ENCODE measurements around the gene B3GNT9. TPM values are rescaled to one million over a fixed set of nuclear protein-coding genes. Genes with fewer than 3 reads are reported as not detected.

Gene B3GNT9
- total RNA-seq, 1 experiment from 2014 or later, result 3.8 TPM

DNA sequence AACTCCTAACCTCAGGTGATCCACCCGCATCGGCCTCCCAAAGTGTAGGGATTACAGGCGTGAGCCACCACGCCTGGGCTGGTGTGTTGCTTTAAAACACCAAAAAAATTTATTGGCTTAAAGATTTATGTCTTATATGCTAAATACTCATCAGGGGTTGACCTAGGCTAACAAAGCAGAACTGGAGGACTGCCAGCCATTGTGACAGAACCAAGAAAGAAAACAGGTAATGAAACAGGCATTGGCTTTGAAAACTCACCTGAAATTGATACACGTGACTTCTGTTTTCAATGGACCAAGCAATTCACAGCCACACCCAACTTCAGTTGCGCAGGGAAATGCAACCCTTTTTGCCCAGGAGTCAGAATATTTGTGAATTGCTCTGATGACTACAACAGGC is 46.0 kb downstream of the B3GNT9 start:
- CTCF ChIA-PET, result interaction anchor here (1.1 to 2.0 kb wide), 4 partner anchors 11 to 50 kb away, joined by 3 to 9 read pairs (median 4); no protein-coding TSS in a partner anchor
- no TSS peak for BruUV-seq (replicated peaks)
- intact Hi-C loops (cut with micrococcal nuclease), result loop anchor here (10.0 kb wide), 1 partner anchor 210 kb away; no protein-coding TSS in a partner anchor

More for the DNA sequence above, 46.0 kb downstream of the B3GNT9 start:
- no peak for TF ChIP-seq ZBTB33 (IDR thresholded peaks at IDR 0.05; ENCODE audit: extremely low read depth, insufficient replicate concordance, low read length)
- no peak for TF ChIP-seq FOSL1 (IDR thresholded peaks at IDR 0.05; ENCODE audit: low read depth)
- no peak for TF ChIP-seq POLR2AphosphoS5 (IDR thresholded peaks at IDR 0.05; ENCODE audit: low read depth, low read length)
- no peak for TF ChIP-seq YY1 (IDR thresholded peaks at IDR 0.05; ENCODE audit: extremely low read depth, insufficient replicate concordance, low read depth, low read length)
- H4K20me1 ChIP-seq (ENCODE audit: insufficient read depth), result peaks cover 5% of the 10 kb centered on the region; the same call in 1 of the 2 replicates
- H3K4me2 ChIP-seq (ENCODE audit: low read length), result no peak overlapping the region
- no peak overlapping the region for H3K9ac ChIP-seq (ENCODE audit: low read length)
- H3K4me1 ChIP-seq (ENCODE audit: control insufficient read depth in 1 of 2, insufficient read depth in 2 of 2, low read length in 2 of 2), result peaks cover 3 to 14% of the 10 kb centered on the region in 2 experiments; a peak in 3 of 4 replicates
- H3K36me3 ChIP-seq (ENCODE audit: control insufficient read depth in 1 of 2, insufficient read depth in 2 of 2, low read length in 2 of 2), result peaks cover 5 to 7% of the 10 kb centered on the region in 2 experiments; a peak in 3 of 4 replicates
- peaks cover under 1% of the 10 kb centered on the region; the same call in 1 of the 2 replicates for H3K79me2 ChIP-seq (ENCODE audit: insufficient read depth, low read length)
- no peaks in the 10 kb centered on the region for H3K27me3 ChIP-seq (ENCODE audit: insufficient read depth, low read length)
- no peaks in the 10 kb centered on the region for H3K9me3 ChIP-seq (ENCODE audit: control insufficient read depth in 1 of 2, insufficient read depth in 1 of 2, low read depth in 1 of 2, low read length in 2 of 2)
- H3K9me2 ChIP-seq (ENCODE audit: insufficient read depth), result no peaks in the 10 kb centered on the region
- ChIA-PET POLR2A (interaction anchor here (1.1 kb wide), 1 partner anchor 11 kb away, joined by 3 read pairs; no protein-coding TSS in a partner anchor), RAD21 (ENCODE audit: low non-redundant PET in 1 of 2, low total read pairs in 2 of 2, uncharacterized antibody in 2 of 2, unreplicated experiment in 2 of 2) (interaction anchor here in 1 of 2 experiments (0.6 kb wide), 1 partner anchor 46 kb away, joined by 3 read pairs; the partner anchor contains the start of gene B3GNT9)
- ATAC-seq (no peak), DNase-seq (ENCODE audit: low read depth, low spot score) (no peak)
- no peak overlapping the region for H3K4me3 ChIP-seq (replicated peaks in 1 of 2; ENCODE audit: low read depth in 1 of 2, low read length in 2 of 2)
- H2AFZ ChIP-seq (ENCODE audit: low read depth, low read length, poor library complexity, severe bottlenecking), result no peak overlapping the region
- H3K27ac ChIP-seq (ENCODE audit: low read depth, low read length), result no peak overlapping the region

Measured in HCT116 (cell line).